Activated CD8-positive, alpha-beta T cell treated with anti-CD3 and anti-CD28 coated beads, Interleukin-2, amount 10 ng/mL, durations not matched to agents 7 days and 5 days (primary cell): ENCODE data around the gene PPY. TPM values are rescaled to one million over a fixed set of nuclear protein-coding genes. Genes with fewer than 3 reads are reported as not detected.
"Not testable (repeated sequence)": the region's sequence is repeated elsewhere in the genome, so short reads cannot be mapped to it uniquely, and the experiment has no call there.

Experiments
- ATAC-seq: fragments of 150-1000 bp; cut with Tn5 transposase; one replicate; pipeline ENCODE4 v1.10.0; 2021; ENCODE audit warnings: moderate library complexity
- CTCF ChIA-PET: fragments of 350-600 bp; sonication (Branson Sonifier 250); formaldehyde crosslinking; loops from one replicate; lab custom pipeline; 2021; ENCODE audit warnings: antibody characterized with exemption; lab: Charles Lee
- POLR2A ChIA-PET: fragments of 350-600 bp; sonication (Branson Sonifier 250); formaldehyde crosslinking; loops from one replicate; lab custom pipeline; 2021; ENCODE audit warnings: antibody characterized with exemption; lab: Charles Lee
- DNase-seq: peaks from one replicate; pipeline ENCODE4 v3.0.0-alpha.2; 2020
- H3K27ac Mint-ChIP-seq: one replicate; pipeline ENCODE4 v1.8.0; 2021; ENCODE audit warnings: mild to moderate bottlenecking, mixed read lengths
- H3K27me3 Mint-ChIP-seq: one replicate; pipeline ENCODE4 v1.8.0; 2021; ENCODE audit warnings: low read depth, mixed read lengths
- H3K36me3 Mint-ChIP-seq: one replicate; pipeline ENCODE4 v1.8.0; 2021; ENCODE audit warnings: low read depth, mixed read lengths
- H3K4me1 Mint-ChIP-seq: one replicate; pipeline ENCODE4 v1.8.0; 2021; ENCODE audit warnings: low read depth, mixed read lengths
- H3K4me3 Mint-ChIP-seq: one replicate; pipeline ENCODE4 v1.8.0; 2021; ENCODE audit warnings: mild to moderate bottlenecking, mixed read lengths
- H3K9me3 Mint-ChIP-seq: one replicate; pipeline ENCODE4 v1.8.0; 2022; ENCODE audit warnings: mixed read lengths; ENCODE audit not compliant: insufficient read depth
- total RNA-seq, 2 experiments: library from RNA; stranded (reverse); gene quantifications; one replicate each; pipeline ENCODE4 v1.2.3, GENCODE V29; 2021

Gene PPY
- total RNA-seq, 2 experiments from 2014 or later: not detected

- POLR2A ChIA-PET: no interaction called here
- no peak overlapping the region for H3K4me3 Mint-ChIP-seq
- no peak overlapping the region for H3K27ac Mint-ChIP-seq
- H3K36me3 Mint-ChIP-seq: no peaks in the 10 kb centered on the region
- CTCF ChIA-PET: interaction anchor here (1.1 to 1.2 kb wide), 2 partner anchors 15 to 30 kb away, joined by 7 read pairs; no protein-coding TSS in a partner anchor
- ATAC-seq (no peak), DNase-seq (peak; percentile 37)
- H3K4me1 Mint-ChIP-seq: peaks cover 11% of the 10 kb centered on the region
- no peaks in the 10 kb centered on the region for H3K9me3 Mint-ChIP-seq
- H3K27me3 Mint-ChIP-seq: peaks cover 19% of the 10 kb centered on the region
Measured at GRCh38 chr17:43940630-43941029, 1.6 kb downstream of the PPY start.

- H3K9me3 Mint-ChIP-seq: no peaks in the 10 kb centered on the region
- CTCF ChIA-PET: interaction anchor here (0.8 to 1.2 kb wide), 3 partner anchors 14 to 31 kb away, joined by 3 to 7 read pairs (median 7); no protein-coding TSS in a partner anchor
- peaks cover 11% of the 10 kb centered on the region for H3K4me1 Mint-ChIP-seq
- no peaks in the 10 kb centered on the region for H3K36me3 Mint-ChIP-seq
- ATAC-seq: no peak
- POLR2A ChIA-PET: no interaction called here
- no peak overlapping the region for H3K4me3 Mint-ChIP-seq
- DNase-seq: no peak
- no peak overlapping the region for H3K27ac Mint-ChIP-seq
- peaks cover 17% of the 10 kb centered on the region for H3K27me3 Mint-ChIP-seq
Measured at GRCh38 chr17:43939886-43940285, 2.4 kb downstream of the PPY start.

- POLR2A ChIA-PET, H3K27ac Mint-ChIP-seq: not testable (repeated sequence)
- H3K27me3 Mint-ChIP-seq: peaks cover 17% of the 10 kb centered on the region
Measured at GRCh38 chr17:43939452-43939851, 2.8 kb downstream of the PPY start.

GRCh38 chr17:43938838-43939182, 3.5 kb downstream of the PPY start:
- Mint-ChIP-seq H3K27ac (no peak overlapping the region), H3K9me3 (no peaks in the 10 kb centered on the region), H3K27me3 (peaks cover 17% of the 10 kb centered on the region), H3K4me1 (peaks cover 8% of the 10 kb centered on the region), H3K36me3 (no peaks in the 10 kb centered on the region), H3K4me3 (no peak overlapping the region)
- ChIA-PET POLR2A (no interaction called here), CTCF (interaction anchor here (1.0 to 1.1 kb wide), 2 partner anchors 13 to 29 kb away, joined by 4 to 5 read pairs; no protein-coding TSS in a partner anchor)
- ATAC-seq: no peak
- no peak for DNase-seq

More at GRCh38 chr17:43939452-43939851, 2.8 kb downstream of the PPY start:
- not testable (repeated sequence) for DNase-seq, H3K36me3 Mint-ChIP-seq, H3K9me3 Mint-ChIP-seq, H3K4me3 Mint-ChIP-seq, ATAC-seq
- H3K4me1 Mint-ChIP-seq: peaks cover 11% of the 10 kb centered on the region
- CTCF ChIA-PET: interaction anchor here (0.8 to 1.2 kb wide), 3 partner anchors 14 to 31 kb away, joined by 3 to 7 read pairs (median 7); no protein-coding TSS in a partner anchor

GRCh38 chr17:43936434-43936833, 5.8 kb downstream of the PPY start:
- no peaks in the 10 kb centered on the region for H3K36me3 Mint-ChIP-seq
- peaks cover 17% of the 10 kb centered on the region for H3K27me3 Mint-ChIP-seq
- H3K4me3 Mint-ChIP-seq: no peak overlapping the region
- no peak for DNase-seq
- peaks cover 8% of the 10 kb centered on the region for H3K4me1 Mint-ChIP-seq
- H3K9me3 Mint-ChIP-seq: no peaks in the 10 kb centered on the region
- ChIA-PET POLR2A (no interaction called here), CTCF (no interaction called here)
- no peak for ATAC-seq
- no peak overlapping the region for H3K27ac Mint-ChIP-seq

- CTCF ChIA-PET: interaction anchor here (1.1 kb wide), 1 partner anchor 11 kb away, joined by 3 read pairs; no protein-coding TSS in a partner anchor
- ATAC-seq (no peak), DNase-seq (no peak)
- Mint-ChIP-seq H3K4me1 (peaks cover 8% of the 10 kb centered on the region), H3K4me3 (no peak overlapping the region), H3K27ac (no peak overlapping the region), H3K27me3 (peaks cover 17% of the 10 kb centered on the region), H3K9me3 (no peaks in the 10 kb centered on the region), H3K36me3 (no peaks in the 10 kb centered on the region)
- POLR2A ChIA-PET: no interaction called here
Measured at GRCh38 chr17:43935926-43936261, 6.4 kb downstream of the PPY start.

DNA sequence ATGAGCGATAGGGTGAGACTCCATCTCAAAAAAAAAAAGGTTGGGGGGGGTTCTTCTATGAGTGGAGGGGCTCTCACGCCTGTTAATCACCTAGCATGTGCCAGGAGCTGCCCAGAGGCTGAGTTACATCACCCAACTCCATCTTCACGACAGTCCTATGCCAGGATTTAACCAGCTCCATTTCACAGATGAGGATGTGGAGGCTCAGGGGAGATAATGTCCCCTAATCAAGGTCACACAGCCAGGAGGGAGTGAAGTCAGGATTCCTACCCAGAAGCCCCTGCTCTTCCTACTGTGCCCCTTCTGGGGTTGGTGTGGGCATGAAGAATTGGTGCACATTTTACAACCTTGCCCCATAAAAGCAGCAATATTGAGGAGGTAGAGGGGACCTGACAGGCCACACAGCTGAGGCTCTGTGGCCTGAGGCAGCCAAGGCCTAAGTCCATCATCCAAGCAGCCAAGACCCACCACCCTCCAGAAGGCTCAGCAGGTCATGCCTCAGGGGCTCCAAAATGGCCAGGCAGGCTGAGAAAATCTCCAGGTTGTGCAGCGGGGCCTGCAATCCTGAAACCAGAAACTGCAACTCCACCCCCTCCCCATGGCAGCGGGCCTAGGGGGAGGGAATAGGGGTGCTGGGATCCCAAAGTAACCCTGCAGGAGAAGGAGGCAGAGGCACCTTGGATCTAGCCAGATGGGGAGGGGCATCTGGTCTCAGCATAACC, 6.9 kb downstream of the PPY start:
- Mint-ChIP-seq H3K36me3 (no peaks in the 10 kb centered on the region), H3K4me1 (peaks cover 8% of the 10 kb centered on the region), H3K4me3 (no peak overlapping the region), H3K27ac (no peak overlapping the region), H3K9me3 (no peaks in the 10 kb centered on the region), H3K27me3 (peaks cover 17% of the 10 kb centered on the region)
- DNase-seq: no peak
- ATAC-seq: no peak
- ChIA-PET POLR2A (no interaction called here), CTCF (interaction anchor here (1.1 to 2.2 kb wide), 2 partner anchors 8 to 11 kb away, joined by 3 to 9 read pairs; no protein-coding TSS in a partner anchor)

DNA sequence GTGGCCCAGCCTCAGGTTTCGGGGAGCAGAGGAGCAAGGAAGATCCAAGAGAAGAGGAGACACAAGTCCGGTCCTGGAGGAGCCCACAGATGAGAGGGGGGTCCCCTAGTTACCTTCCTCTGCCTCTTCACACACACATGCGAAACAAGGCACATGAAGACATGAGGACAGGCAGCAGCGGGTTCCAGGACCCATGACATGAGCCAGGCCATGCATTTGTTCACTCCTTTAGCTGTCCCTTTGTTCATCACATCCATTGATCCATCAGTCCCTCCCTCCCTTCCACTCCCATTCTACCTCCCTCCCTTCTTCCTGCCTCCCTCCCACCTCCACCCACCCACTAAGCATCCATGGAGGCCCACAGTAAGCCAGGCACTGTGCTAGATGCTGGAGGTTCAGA, 9.4 kb downstream of the PPY start:
- ChIA-PET POLR2A (no interaction called here), CTCF (no interaction called here)
- H3K27me3 Mint-ChIP-seq: peaks cover 4% of the 10 kb centered on the region
- no peak for DNase-seq
- no peaks in the 10 kb centered on the region for H3K36me3 Mint-ChIP-seq
- H3K9me3 Mint-ChIP-seq: no peaks in the 10 kb centered on the region
- ATAC-seq: no peak
- no peak overlapping the region for H3K4me3 Mint-ChIP-seq
- H3K27ac Mint-ChIP-seq: no peak overlapping the region
- peaks cover 12% of the 10 kb centered on the region for H3K4me1 Mint-ChIP-seq

- Mint-ChIP-seq H3K27ac (no peak overlapping the region), H3K4me1 (peaks cover 15% of the 10 kb centered on the region), H3K4me3 (no peak overlapping the region), H3K27me3 (peaks cover 2% of the 10 kb centered on the region), H3K9me3 (no peaks in the 10 kb centered on the region), H3K36me3 (no peaks in the 10 kb centered on the region)
- POLR2A ChIA-PET: no interaction called here
- DNase-seq: no peak
- ATAC-seq: no peak
- CTCF ChIA-PET: interaction anchor here (2.7 kb wide), 1 partner anchor 22 kb away, joined by 10 read pairs; no protein-coding TSS in a partner anchor
Measured at GRCh38 chr17:43932357-43932756, 9.9 kb downstream of the PPY start.

GRCh38 chr17:43931062-43931571, 11.2 kb downstream of the PPY start:
- peaks cover 22% of the 10 kb centered on the region for H3K4me1 Mint-ChIP-seq
- ChIA-PET CTCF (interaction anchor here (1.1 to 2.7 kb wide), 2 partner anchors 13 to 21 kb away, joined by 6 to 10 read pairs; no protein-coding TSS in a partner anchor), POLR2A (no interaction called here)
- no peak overlapping the region for H3K27ac Mint-ChIP-seq
- no peak overlapping the region for H3K4me3 Mint-ChIP-seq
- H3K27me3 Mint-ChIP-seq: peaks cover 5% of the 10 kb centered on the region
- DNase-seq: no peak
- no peak for ATAC-seq
- H3K36me3 Mint-ChIP-seq: no peaks in the 10 kb centered on the region
- H3K9me3 Mint-ChIP-seq: no peaks in the 10 kb centered on the region

- POLR2A ChIA-PET: no interaction called here
- no peak for ATAC-seq
- CTCF ChIA-PET: interaction anchor here (0.6 to 1.2 kb wide), 8 partner anchors 9 to 535 kb away, joined by 3 to 16 read pairs (median 3); partner anchors contain the start of gene PPY
- DNase-seq: no peak
- Mint-ChIP-seq H3K9me3 (no peaks in the 10 kb centered on the region), H3K27me3 (peaks cover 9% of the 10 kb centered on the region), H3K4me1 (peaks cover 33% of the 10 kb centered on the region), H3K27ac (no peak overlapping the region), H3K36me3 (no peaks in the 10 kb centered on the region), H3K4me3 (no peak overlapping the region)
Measured at GRCh38 chr17:43928609-43929008, 13.7 kb downstream of the PPY start.

- H3K4me1 Mint-ChIP-seq: peaks cover 33% of the 10 kb centered on the region
- H3K9me3 Mint-ChIP-seq, H3K36me3 Mint-ChIP-seq, DNase-seq, POLR2A ChIA-PET: not testable (repeated sequence)
- H3K4me3 Mint-ChIP-seq: peak overlapping the region; percentile 60
- CTCF ChIA-PET: interaction anchor here (0.6 to 1.2 kb wide), 7 partner anchors 9 to 50 kb away, joined by 3 to 16 read pairs (median 3); partner anchors contain the start of gene PPY
- H3K27me3 Mint-ChIP-seq: peaks cover 12% of the 10 kb centered on the region
- H3K27ac Mint-ChIP-seq: peak overlapping the region; percentile 76
- peak; percentile 76 for ATAC-seq
Measured at GRCh38 chr17:43927929-43928328, 14.3 kb downstream of the PPY start.
